Neutrophil (primary cell): ENCODE results near the gene CREB5.

Experiments
- H3K27ac ChIP-seq: fragments of 200-600 bp; sonication (generic); 2 replicates; pipeline ENCODE4 v1.5.1; 2016; ENCODE audit warnings: mild to moderate bottlenecking, moderate library complexity
- H3K27me3 ChIP-seq: fragments of 200-600 bp; sonication (generic); 2 replicates; pipeline ENCODE4 v1.6.0; 2016; ENCODE audit warnings: mild to moderate bottlenecking
- H3K36me3 ChIP-seq: fragments of 200-600 bp; sonication (generic); 2 replicates; pipeline ENCODE4 v1.5.1; 2017
- H3K4me1 ChIP-seq, 2 experiments: fragments of 200-600 bp in 1 of 2; sonication (generic) in 1 of 2; 1 replicate in 1 of 2; 2 replicates in 1 of 2; pipeline versions ENCODE4 v1.5.1 to v1.6.1; 2013 to 2016; ENCODE audit warnings: low read depth in 1 of 2, low read length in 1 of 2, mild to moderate bottlenecking in 1 of 2, moderate library complexity in 1 of 2; ENCODE audit not compliant: control insufficient read depth in 1 of 2, insufficient read depth in 1 of 2
- H3K4me3 ChIP-seq, 2 experiments: fragments of 200-600 bp in 1 of 2; sonication (generic) in 1 of 2; 1 replicate in 1 of 2; 2 replicates in 1 of 2; pipeline ENCODE4 v1.5.1; 2013 to 2016; ENCODE audit warnings: low read depth in 1 of 2, low read length in 1 of 2, mild to moderate bottlenecking in 1 of 2, moderate library complexity in 1 of 2
- H3K9me3 ChIP-seq: fragments of 200-600 bp; sonication (generic); 2 replicates; pipeline ENCODE4 v1.5.1; 2016
- TF ChIP-seq, protein P1 (sequence below): fragments of 200-600 bp; sonication (generic); IDR thresholded peaks from 2 replicates; pipeline ENCODE4 v1.5.1; 2016; ENCODE audit warnings: antibody characterized with exemption

Gene CREB5

DNA sequence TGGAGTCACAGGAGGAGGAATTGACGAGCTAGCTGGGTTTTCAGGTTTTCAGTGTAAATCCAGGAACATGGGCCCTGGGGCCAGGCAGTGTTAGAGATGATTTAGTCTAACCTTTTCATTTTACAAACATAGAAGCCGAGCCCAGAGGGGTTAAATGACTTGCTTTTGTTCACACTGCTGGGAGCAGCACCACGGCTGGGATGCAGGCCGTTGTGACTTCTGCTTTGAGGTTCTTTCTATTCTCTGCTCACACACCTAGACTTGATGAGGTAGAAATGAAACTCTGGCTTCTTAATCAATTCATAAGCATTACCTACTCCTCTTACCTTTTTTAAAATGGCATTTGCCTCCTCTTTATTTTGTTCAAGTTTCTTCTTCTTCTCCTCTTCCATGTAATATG, 36.4 kb downstream of the CREB5 start:
- Histone ChIP-seq H3K27ac (no peak overlapping the region), H3K36me3 (no peaks in the 10 kb centered on the region), H3K4me1 (no peaks in the 10 kb centered on the region), H3K9me3 (no peaks in the 10 kb centered on the region), H3K27me3 (no peaks in the 10 kb centered on the region), H3K4me3 (no peak overlapping the region)
- TF ChIP-seq, protein P1, sequence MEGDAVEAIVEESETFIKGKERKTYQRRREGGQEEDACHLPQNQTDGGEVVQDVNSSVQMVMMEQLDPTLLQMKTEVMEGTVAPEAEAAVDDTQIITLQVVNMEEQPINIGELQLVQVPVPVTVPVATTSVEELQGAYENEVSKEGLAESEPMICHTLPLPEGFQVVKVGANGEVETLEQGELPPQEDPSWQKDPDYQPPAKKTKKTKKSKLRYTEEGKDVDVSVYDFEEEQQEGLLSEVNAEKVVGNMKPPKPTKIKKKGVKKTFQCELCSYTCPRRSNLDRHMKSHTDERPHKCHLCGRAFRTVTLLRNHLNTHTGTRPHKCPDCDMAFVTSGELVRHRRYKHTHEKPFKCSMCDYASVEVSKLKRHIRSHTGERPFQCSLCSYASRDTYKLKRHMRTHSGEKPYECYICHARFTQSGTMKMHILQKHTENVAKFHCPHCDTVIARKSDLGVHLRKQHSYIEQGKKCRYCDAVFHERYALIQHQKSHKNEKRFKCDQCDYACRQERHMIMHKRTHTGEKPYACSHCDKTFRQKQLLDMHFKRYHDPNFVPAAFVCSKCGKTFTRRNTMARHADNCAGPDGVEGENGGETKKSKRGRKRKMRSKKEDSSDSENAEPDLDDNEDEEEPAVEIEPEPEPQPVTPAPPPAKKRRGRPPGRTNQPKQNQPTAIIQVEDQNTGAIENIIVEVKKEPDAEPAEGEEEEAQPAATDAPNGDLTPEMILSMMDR: no peak

GRCh38 chr7:28452681-28453080, 40.4 kb downstream of the CREB5 start:
- Histone ChIP-seq H3K27me3 (no peaks in the 10 kb centered on the region), H3K4me3 (no peak overlapping the region), H3K27ac (no peak overlapping the region), H3K36me3 (no peaks in the 10 kb centered on the region), H3K9me3 (no peaks in the 10 kb centered on the region), H3K4me1 (no peaks in the 10 kb centered on the region)
- TF ChIP-seq, protein P1: no peak

- H3K36me3 ChIP-seq: no peaks in the 10 kb centered on the region
- TF ChIP-seq, protein P1: no peak
- H3K27ac ChIP-seq: no peak overlapping the region
- H3K9me3 ChIP-seq: no peaks in the 10 kb centered on the region
- peaks cover 6% of the 10 kb centered on the region for H3K27me3 ChIP-seq
- no peaks in the 10 kb centered on the region for H3K4me1 ChIP-seq
- no peak overlapping the region for H3K4me3 ChIP-seq
Measured at GRCh38 chr7:28455486-28455885, 43.2 kb downstream of the CREB5 start.

DNA sequence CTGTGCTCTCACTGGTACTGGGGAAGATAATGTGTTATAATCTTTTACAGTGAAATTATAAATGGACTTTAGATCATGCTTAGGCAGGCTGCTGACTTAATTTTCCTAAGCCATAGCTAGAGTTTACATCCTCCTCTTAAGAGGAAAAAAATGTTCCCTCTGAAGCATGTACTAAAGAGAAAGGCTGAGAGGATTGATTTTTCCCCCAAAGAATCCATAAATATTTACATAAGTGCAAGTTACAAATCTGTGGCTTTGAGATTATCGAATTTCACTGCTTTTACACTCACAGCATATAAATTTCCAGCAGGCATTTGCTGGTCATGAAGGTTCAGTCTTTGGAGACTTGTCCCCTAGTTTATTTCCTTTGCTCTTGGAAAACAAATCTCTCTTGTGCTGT, 43.7 kb downstream of the CREB5 start:
- H3K36me3 ChIP-seq: no peaks in the 10 kb centered on the region
- no peak overlapping the region for H3K27ac ChIP-seq
- TF ChIP-seq, protein P1: no peak
- peaks cover 6% of the 10 kb centered on the region for H3K27me3 ChIP-seq
- H3K9me3 ChIP-seq: no peaks in the 10 kb centered on the region
- no peaks in the 10 kb centered on the region for H3K4me1 ChIP-seq
- H3K4me3 ChIP-seq: no peak overlapping the region

DNA sequence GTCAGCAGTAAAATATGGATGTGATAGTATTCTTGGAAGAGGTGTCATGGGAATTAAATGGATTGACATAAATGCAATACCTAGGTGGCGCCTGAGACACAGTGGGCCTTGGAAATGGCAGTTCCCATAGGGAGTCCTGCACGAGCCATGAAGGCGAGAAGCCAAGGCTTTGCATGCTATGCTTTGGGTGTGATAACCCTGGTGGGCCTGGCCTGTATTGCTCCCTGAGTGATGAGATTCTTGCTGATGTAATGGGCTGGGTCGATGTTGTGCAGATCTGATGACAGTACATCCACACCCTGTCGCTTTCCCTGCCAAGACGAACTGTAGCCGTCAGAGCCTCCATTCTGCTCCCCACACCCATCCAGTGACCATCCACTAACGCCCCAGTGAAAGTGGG, 46.4 kb downstream of the CREB5 start:
- TF ChIP-seq, protein P1: no peak

GRCh38 chr7:28459306-28459705, 47.0 kb downstream of the CREB5 start:
- TF ChIP-seq, protein P1: no peak
- Histone ChIP-seq H3K9me3 (no peaks in the 10 kb centered on the region), H3K4me1 (no peaks in the 10 kb centered on the region), H3K36me3 (no peaks in the 10 kb centered on the region), H3K27me3 (peaks cover 6% of the 10 kb centered on the region), H3K4me3 (no peak overlapping the region), H3K27ac (no peak overlapping the region)

More for the DNA sequence above, 46.4 kb downstream of the CREB5 start:
- no peaks in the 10 kb centered on the region for H3K9me3 ChIP-seq
- H3K27me3 ChIP-seq: peaks cover 6% of the 10 kb centered on the region
- H3K4me1 ChIP-seq: no peaks in the 10 kb centered on the region
- no peak overlapping the region for H3K4me3 ChIP-seq
- no peaks in the 10 kb centered on the region for H3K36me3 ChIP-seq
- no peak overlapping the region for H3K27ac ChIP-seq
